ENCODE results near the gene MPPED2.

MPPED2 gene

DNA sequence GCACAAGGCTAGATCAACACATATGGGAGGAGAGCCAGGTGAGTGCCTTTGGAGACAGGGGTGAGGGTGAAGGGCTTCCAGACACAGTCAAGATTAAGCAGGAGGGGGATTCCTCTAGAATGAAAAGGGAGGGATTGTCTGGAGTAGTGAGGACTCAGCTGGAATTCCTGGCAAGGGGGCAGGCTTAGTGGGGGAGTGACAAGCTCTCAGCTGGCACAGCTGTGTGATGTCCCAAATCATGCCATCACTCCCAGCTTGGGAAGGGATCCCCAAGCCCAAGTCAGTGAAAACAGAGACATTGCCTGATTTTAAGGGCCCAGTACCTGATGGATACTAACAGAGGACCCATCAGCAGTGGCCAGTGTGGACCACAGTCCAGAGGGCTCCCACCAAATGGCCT, 119.0 kb downstream of the MPPED2 start:
- DNase-seq: no peak
- no peaks in the 10 kb centered on the region for H3K4me1 ChIP-seq (ENCODE audit: low read length)
- H3K36me3 ChIP-seq (replicated peaks; ENCODE audit: insufficient read depth, low read length): no peaks in the 10 kb centered on the region
- H3K27me3 ChIP-seq (replicated peaks; ENCODE audit: insufficient read depth, low read length): no peaks in the 10 kb centered on the region
- no peak overlapping the region for H3K9ac ChIP-seq (ENCODE audit: low read length)
- no peaks in the 10 kb centered on the region for H3K9me3 ChIP-seq (replicated peaks; ENCODE audit: insufficient read depth, low read length)
- H4K20me1 ChIP-seq (ENCODE audit: insufficient read depth, low read length): no peaks in the 10 kb centered on the region
- no peak overlapping the region for H3K4me2 ChIP-seq (ENCODE audit: low read depth, low read length)
- no peak overlapping the region for H2AFZ ChIP-seq (ENCODE audit: low read length)
- TF ChIP-seq, protein P1, sequence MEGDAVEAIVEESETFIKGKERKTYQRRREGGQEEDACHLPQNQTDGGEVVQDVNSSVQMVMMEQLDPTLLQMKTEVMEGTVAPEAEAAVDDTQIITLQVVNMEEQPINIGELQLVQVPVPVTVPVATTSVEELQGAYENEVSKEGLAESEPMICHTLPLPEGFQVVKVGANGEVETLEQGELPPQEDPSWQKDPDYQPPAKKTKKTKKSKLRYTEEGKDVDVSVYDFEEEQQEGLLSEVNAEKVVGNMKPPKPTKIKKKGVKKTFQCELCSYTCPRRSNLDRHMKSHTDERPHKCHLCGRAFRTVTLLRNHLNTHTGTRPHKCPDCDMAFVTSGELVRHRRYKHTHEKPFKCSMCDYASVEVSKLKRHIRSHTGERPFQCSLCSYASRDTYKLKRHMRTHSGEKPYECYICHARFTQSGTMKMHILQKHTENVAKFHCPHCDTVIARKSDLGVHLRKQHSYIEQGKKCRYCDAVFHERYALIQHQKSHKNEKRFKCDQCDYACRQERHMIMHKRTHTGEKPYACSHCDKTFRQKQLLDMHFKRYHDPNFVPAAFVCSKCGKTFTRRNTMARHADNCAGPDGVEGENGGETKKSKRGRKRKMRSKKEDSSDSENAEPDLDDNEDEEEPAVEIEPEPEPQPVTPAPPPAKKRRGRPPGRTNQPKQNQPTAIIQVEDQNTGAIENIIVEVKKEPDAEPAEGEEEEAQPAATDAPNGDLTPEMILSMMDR (IDR thresholded peaks at IDR 0.05; ENCODE audit: low read length): no peak
- TF ChIP-seq EZH2 (optimal IDR thresholded peaks at IDR 0.05; ENCODE audit: low read depth, low read length) (no peak), EZH2phosphoT487 (IDR thresholded peaks at IDR 0.05; ENCODE audit: low read length) (no peak)
- no peaks in the 10 kb centered on the region for H3F3A ChIP-seq (ENCODE audit: insufficient read depth, low read length)
- H3K27ac ChIP-seq (ENCODE audit: low read length): no peak overlapping the region
- no peak overlapping the region for H3K4me3 ChIP-seq (ENCODE audit: low read length)
- no peaks in the 10 kb centered on the region for H3K9me2 ChIP-seq (replicated peaks; ENCODE audit: insufficient read depth, low read length)
- no peaks in the 10 kb centered on the region for H3K79me2 ChIP-seq (ENCODE audit: low read length)

DNA sequence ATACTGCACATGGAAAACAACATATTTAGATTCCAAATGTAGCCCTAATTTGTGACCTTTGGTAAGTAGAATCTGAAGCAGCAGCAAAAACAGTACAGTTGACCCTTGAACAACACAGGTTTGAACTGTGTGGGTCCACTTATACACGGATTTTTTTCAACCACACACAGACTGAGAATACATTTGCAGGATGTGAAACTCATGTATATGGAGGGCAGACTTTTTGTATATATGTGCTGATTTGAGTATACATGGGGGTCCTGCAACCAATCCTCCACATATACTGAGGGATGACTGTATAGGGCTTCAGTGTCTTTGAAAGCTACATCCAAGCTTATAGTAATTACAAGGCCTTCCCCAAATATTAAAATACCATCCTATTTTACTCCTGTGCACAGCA, 120.5 kb downstream of the MPPED2 start:
- Histone ChIP-seq H3K27ac (ENCODE audit: low read length) (no peak overlapping the region), H3K4me2 (ENCODE audit: low read depth, low read length) (no peak overlapping the region), H3K4me3 (ENCODE audit: low read length) (no peak overlapping the region)

DNA sequence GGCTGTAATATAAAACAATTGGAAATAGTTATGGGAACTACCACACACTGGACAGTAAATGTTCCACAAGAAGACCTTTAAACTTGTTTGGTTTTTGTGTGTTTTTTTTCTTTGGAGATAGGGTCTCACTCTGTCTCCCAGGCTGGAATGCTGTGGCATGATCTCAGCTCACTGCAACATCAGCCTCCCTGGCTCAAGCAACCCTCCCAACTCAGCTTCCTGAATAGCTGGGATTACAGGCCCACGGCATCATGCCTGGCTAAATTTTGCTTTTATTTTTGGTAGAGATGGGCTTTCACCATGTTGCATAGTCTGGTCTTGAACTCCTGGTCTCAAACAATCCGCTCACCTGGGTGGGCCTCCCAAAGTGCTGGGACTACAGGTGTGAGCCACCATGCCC, 121.0 kb downstream of the MPPED2 start:
- Histone ChIP-seq H3K9ac (ENCODE audit: low read length) (no peak overlapping the region), H3K4me3 (ENCODE audit: low read length) (no peak overlapping the region), H2AFZ (ENCODE audit: low read length) (no peak overlapping the region), H3K27ac (ENCODE audit: low read length) (no peak overlapping the region), H3K4me1 (ENCODE audit: low read length) (no peaks in the 10 kb centered on the region), H3F3A (ENCODE audit: insufficient read depth, low read length) (no peaks in the 10 kb centered on the region), H3K79me2 (ENCODE audit: low read length) (no peaks in the 10 kb centered on the region), H3K4me2 (ENCODE audit: low read depth, low read length) (no peak overlapping the region), H3K9me3 (replicated peaks; ENCODE audit: insufficient read depth, low read length) (no peaks in the 10 kb centered on the region), H4K20me1 (ENCODE audit: insufficient read depth, low read length) (no peaks in the 10 kb centered on the region), H3K36me3 (replicated peaks; ENCODE audit: insufficient read depth, low read length) (no peaks in the 10 kb centered on the region), H3K27me3 (replicated peaks; ENCODE audit: insufficient read depth, low read length) (no peaks in the 10 kb centered on the region), H3K9me2 (replicated peaks; ENCODE audit: insufficient read depth, low read length) (no peaks in the 10 kb centered on the region)
- no peak for DNase-seq
- TF ChIP-seq, protein P1 (IDR thresholded peaks at IDR 0.05; ENCODE audit: low read length): no peak

More for the DNA sequence above, 120.5 kb downstream of the MPPED2 start:
- Histone ChIP-seq H4K20me1 (ENCODE audit: insufficient read depth, low read length) (no peaks in the 10 kb centered on the region), H2AFZ (ENCODE audit: low read length) (no peak overlapping the region), H3K9ac (ENCODE audit: low read length) (no peak overlapping the region), H3K9me3 (replicated peaks; ENCODE audit: insufficient read depth, low read length) (no peaks in the 10 kb centered on the region), H3K27me3 (replicated peaks; ENCODE audit: insufficient read depth, low read length) (no peaks in the 10 kb centered on the region), H3F3A (ENCODE audit: insufficient read depth, low read length) (no peaks in the 10 kb centered on the region), H3K36me3 (replicated peaks; ENCODE audit: insufficient read depth, low read length) (no peaks in the 10 kb centered on the region), H3K9me2 (replicated peaks; ENCODE audit: insufficient read depth, low read length) (no peaks in the 10 kb centered on the region), H3K4me1 (ENCODE audit: low read length) (no peaks in the 10 kb centered on the region), H3K79me2 (ENCODE audit: low read length) (no peaks in the 10 kb centered on the region)
- TF ChIP-seq EZH2phosphoT487 (IDR thresholded peaks at IDR 0.05; ENCODE audit: low read length) (no peak), EZH2 (optimal IDR thresholded peaks at IDR 0.05; ENCODE audit: low read depth, low read length) (no peak)
- no peak for DNase-seq

DNA sequence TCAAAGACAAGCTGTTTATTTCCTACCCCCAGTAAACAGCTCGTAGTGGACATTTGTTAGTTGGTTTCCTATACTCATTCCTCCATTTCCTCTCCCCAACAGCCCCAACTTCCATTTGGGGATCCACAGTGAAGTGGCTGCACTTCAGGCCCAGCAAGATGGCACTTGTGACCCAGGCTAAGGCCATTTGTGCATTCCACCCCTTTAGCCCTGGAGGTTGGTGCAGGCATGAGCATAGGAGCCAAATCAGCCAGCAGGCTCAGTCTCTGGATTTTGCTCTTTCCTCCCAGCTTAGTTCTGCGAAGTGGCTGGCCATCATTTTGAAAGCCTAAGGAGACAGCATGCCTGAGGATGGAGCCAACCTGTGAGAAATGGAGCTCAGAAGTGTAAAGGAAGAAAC, 122.9 kb downstream of the MPPED2 start:
- DNase-seq: no peak
- Histone ChIP-seq H3K9me3 (replicated peaks; ENCODE audit: insufficient read depth, low read length) (no peaks in the 10 kb centered on the region), H3K4me2 (ENCODE audit: low read depth, low read length) (no peak overlapping the region), H3K79me2 (ENCODE audit: low read length) (no peaks in the 10 kb centered on the region), H3F3A (ENCODE audit: insufficient read depth, low read length) (no peaks in the 10 kb centered on the region), H3K9me2 (replicated peaks; ENCODE audit: insufficient read depth, low read length) (no peaks in the 10 kb centered on the region), H3K4me3 (ENCODE audit: low read length) (no peak overlapping the region), H3K36me3 (replicated peaks; ENCODE audit: insufficient read depth, low read length) (no peaks in the 10 kb centered on the region), H4K20me1 (ENCODE audit: insufficient read depth, low read length) (no peaks in the 10 kb centered on the region), H3K27me3 (replicated peaks; ENCODE audit: insufficient read depth, low read length) (no peaks in the 10 kb centered on the region), H3K4me1 (ENCODE audit: low read length) (no peaks in the 10 kb centered on the region), H3K9ac (ENCODE audit: low read length) (no peak overlapping the region), H2AFZ (ENCODE audit: low read length) (no peak overlapping the region), H3K27ac (ENCODE audit: low read length) (no peak overlapping the region)
- TF ChIP-seq, protein P1 (IDR thresholded peaks at IDR 0.05; ENCODE audit: low read length): no peak
- TF ChIP-seq EZH2phosphoT487 (IDR thresholded peaks at IDR 0.05; ENCODE audit: low read length) (no peak), EZH2 (optimal IDR thresholded peaks at IDR 0.05; ENCODE audit: low read depth, low read length) (no peak)
